ENCODE data around the gene TRMT1L.

TRMT1L gene

DNA sequence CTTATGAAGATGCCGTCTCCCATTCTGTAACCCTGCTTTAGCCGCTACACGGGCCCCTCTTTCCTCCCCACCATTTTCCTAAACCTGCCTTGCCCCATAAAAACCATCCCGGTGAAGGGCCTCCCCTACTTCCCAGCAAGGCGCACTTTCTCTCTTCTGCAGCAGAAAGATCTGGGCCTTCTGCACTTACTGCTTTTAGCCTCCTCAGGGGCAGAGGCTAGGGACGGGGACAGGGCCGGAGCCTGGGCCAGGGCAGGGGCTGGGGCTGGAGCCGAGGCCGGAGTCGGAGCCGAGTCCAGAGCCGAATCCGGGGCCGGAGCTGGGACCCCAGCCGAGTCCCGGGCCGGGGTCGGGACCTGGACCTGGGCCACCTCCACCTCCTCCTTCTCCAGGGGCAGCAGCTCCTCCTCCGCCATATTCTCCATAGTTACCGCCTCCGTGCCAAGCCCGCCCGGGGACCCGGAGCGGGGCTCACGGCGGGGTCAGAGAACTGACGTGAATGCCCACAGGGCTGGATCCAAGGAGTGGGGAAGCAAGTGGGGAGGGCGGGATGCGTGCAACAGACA lies 382 bp downstream of the TRMT1L start:
- Histone ChIP-seq H3K4me1 (ENCODE audit: control insufficient read depth, insufficient read depth, low read length) (peaks cover 3% of the 10 kb centered on the region), H3K36me3 (ENCODE audit: control insufficient read depth in 2 of 2, insufficient read depth in 2 of 2, low read length in 2 of 2) (peaks cover 0 to under 1% of the 10 kb centered on the region in 2 donors)

DNA sequence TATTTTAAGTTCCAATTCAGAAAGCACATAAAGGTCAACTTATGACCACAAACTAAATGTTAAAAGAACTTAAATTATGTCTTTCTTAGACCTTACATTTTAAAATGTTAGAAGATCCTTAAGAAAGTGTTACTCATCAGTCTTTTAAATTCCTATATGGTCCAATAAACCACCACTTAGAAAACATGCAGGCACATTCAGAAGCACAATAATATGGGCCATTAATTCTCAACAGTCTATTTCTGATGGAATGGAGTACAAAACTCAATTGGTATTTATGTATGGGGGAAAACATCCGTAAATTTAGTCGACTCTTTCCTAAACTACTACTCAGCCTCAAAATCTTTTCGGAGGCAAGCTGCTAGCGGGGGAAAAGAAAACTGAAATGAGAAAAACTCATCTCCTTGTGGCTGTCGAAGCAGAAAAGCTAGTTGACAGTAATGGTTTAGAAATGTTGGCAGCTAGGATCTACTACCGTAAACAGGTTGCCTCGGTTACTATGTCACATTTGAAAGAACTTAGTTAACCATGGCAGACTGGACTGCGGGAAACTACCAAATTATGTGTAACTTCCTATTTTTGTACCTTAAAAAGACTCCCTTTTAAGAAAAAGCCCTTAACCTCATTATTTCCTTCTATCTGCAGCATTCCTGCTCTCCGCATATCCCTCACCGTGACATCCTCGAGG lies 1.0 kb downstream of the TRMT1L start:
- Histone ChIP-seq H3K9ac (ENCODE audit: low read length in 2 of 2) (peak overlapping the region; percentile 95 to 96), H3K9me3 (ENCODE audit: control insufficient read depth in 2 of 2, low read length in 2 of 2) (no peaks in the 10 kb centered on the region), H3K27ac (ENCODE audit: low read length) (peak overlapping the region; percentile 98), H3K4me1 (ENCODE audit: control insufficient read depth, insufficient read depth, low read length) (peaks cover 3% of the 10 kb centered on the region), H3K36me3 (ENCODE audit: control insufficient read depth in 2 of 2, insufficient read depth in 2 of 2, low read length in 2 of 2) (peaks cover under 1 to 3% of the 10 kb centered on the region in 2 donors), H3K4me3 (ENCODE audit: low read length in 2 of 2) (peak overlapping the region; percentile 92 to 94), H3K27me3 (ENCODE audit: control insufficient read depth in 1 of 2, insufficient read depth in 2 of 2, low read length in 2 of 2) (no peaks in the 10 kb centered on the region)

More for the DNA sequence above, 382 bp downstream of the TRMT1L start:
- Histone ChIP-seq H3K9ac (ENCODE audit: low read length in 2 of 2) (peak overlapping the region; percentile 95 to 96), H3K27ac (ENCODE audit: low read length) (peak overlapping the region; percentile 98), H3K27me3 (ENCODE audit: control insufficient read depth in 1 of 2, insufficient read depth in 2 of 2, low read length in 2 of 2) (no peaks in the 10 kb centered on the region), H3K9me3 (ENCODE audit: control insufficient read depth in 2 of 2, low read length in 2 of 2) (no peaks in the 10 kb centered on the region), H3K4me3 (ENCODE audit: low read length in 2 of 2) (peak overlapping the region; percentile 92 to 94)

DNA sequence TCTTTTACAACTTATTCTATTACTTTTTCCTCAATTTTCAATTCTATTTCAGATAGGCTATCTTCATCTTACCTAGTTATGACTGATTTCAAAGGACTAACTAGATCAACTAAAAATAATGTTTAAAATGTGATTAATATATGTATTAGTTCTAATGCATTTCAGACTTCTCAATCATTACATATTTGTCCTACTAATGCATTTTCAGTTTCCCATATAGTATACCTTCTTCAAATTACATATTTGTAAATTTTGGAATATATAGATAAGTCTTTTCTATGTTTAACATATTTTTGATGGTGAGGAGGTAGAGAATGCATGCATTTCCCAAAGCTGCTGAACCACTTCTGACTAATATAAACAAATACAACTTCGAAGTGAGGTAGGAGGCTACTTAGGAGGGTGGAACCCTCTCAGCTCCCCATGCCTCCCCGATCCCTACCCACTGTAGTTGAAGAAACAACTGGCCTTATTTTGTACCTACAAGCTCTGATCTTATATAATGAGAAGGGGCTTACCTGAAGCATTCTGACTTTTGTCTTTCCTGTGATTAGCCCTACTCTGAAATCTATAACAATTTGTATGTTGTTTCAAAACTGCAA lies 1.7 kb downstream of the TRMT1L start:
- H3K36me3 ChIP-seq (ENCODE audit: control insufficient read depth in 2 of 2, insufficient read depth in 2 of 2, low read length in 2 of 2) = peaks cover 6 to 7% of the 10 kb centered on the region in 2 donors
- peak overlapping the region; percentile 98 for H3K27ac ChIP-seq (ENCODE audit: low read length)
- H3K4me3 ChIP-seq (ENCODE audit: low read length in 2 of 2) = peak overlapping the region; percentile 26 to 92
- no peaks in the 10 kb centered on the region for H3K27me3 ChIP-seq (ENCODE audit: control insufficient read depth in 1 of 2, insufficient read depth in 2 of 2, low read length in 2 of 2)
- H3K9me3 ChIP-seq (ENCODE audit: control insufficient read depth in 2 of 2, low read length in 2 of 2) = no peaks in the 10 kb centered on the region
- H3K4me1 ChIP-seq (ENCODE audit: control insufficient read depth, insufficient read depth, low read length) = peaks cover 3% of the 10 kb centered on the region
- H3K9ac ChIP-seq (ENCODE audit: low read length in 2 of 2) = peak overlapping the region in 1 of 2 donors; percentile 95

DNA sequence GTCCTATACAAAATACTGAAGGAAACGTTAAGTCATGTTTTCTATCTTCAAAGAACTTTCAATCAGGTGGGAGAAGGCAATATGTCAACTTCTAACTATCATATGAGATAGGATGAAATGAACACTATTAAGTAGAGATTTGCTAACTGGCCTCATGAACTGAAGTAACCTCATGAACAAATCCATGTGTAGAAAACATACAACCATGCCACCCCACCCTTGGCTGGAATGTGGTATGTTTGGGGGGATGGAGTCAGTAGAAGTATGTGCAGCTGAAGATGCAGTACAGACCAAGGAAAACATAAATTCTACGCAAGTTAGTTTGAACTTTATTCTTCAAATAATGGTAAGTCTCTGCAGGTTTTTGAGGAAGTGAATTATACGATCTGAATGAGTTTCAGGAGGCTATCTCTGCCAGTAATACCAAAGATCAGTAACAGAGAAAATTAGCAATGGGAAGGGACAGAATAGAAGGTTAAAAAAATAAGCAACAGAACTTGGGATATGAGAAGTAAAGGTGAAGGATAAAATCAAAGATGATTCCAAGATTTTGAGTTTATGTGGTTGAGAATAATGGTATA lies 4.5 kb downstream of the TRMT1L start:
- H3K4me3 ChIP-seq (ENCODE audit: low read length in 2 of 2) = no peak overlapping the region
- H3K36me3 ChIP-seq (ENCODE audit: control insufficient read depth in 2 of 2, insufficient read depth in 2 of 2, low read length in 2 of 2) = peaks cover 6 to 17% of the 10 kb centered on the region in 2 donors
- H3K9me3 ChIP-seq (ENCODE audit: control insufficient read depth in 2 of 2, low read length in 2 of 2) = no peaks in the 10 kb centered on the region
- H3K27ac ChIP-seq (ENCODE audit: low read length) = no peak overlapping the region
- H3K9ac ChIP-seq (ENCODE audit: low read length in 2 of 2) = no peak overlapping the region
- no peaks in the 10 kb centered on the region for H3K27me3 ChIP-seq (ENCODE audit: control insufficient read depth in 1 of 2, insufficient read depth in 2 of 2, low read length in 2 of 2)
- H3K4me1 ChIP-seq (ENCODE audit: control insufficient read depth, insufficient read depth, low read length) = peaks cover 3% of the 10 kb centered on the region

DNA sequence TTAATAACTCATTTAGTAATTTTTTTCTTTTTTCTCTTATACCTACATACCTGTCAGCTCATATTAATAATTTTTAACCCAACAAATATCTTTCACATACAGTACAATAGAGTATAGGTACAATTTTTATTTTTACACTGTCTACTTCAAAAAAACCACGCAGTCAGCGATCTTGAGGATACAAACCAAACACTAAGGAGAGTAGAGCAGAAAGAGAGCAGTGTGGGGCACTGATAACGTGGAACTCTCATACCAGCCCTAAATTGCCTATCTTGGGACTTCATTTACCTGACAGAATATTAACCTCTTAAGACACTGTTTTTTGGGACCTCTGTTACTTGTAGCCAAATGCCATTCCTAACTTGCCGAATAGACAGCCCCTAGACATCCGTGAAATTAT lies 5.5 kb downstream of the TRMT1L start:
- Histone ChIP-seq H3K9me3 (ENCODE audit: control insufficient read depth in 2 of 2, low read length in 2 of 2) (no peaks in the 10 kb centered on the region), H3K9ac (ENCODE audit: low read length in 2 of 2) (no peak overlapping the region), H3K36me3 (ENCODE audit: control insufficient read depth in 2 of 2, insufficient read depth in 2 of 2, low read length in 2 of 2) (peaks cover 6 to 17% of the 10 kb centered on the region in 2 donors), H3K27me3 (ENCODE audit: control insufficient read depth in 1 of 2, insufficient read depth in 2 of 2, low read length in 2 of 2) (no peaks in the 10 kb centered on the region), H3K27ac (ENCODE audit: low read length) (no peak overlapping the region), H3K4me3 (ENCODE audit: low read length in 2 of 2) (no peak overlapping the region), H3K4me1 (ENCODE audit: control insufficient read depth, insufficient read depth, low read length) (peaks cover 3% of the 10 kb centered on the region)

DNA sequence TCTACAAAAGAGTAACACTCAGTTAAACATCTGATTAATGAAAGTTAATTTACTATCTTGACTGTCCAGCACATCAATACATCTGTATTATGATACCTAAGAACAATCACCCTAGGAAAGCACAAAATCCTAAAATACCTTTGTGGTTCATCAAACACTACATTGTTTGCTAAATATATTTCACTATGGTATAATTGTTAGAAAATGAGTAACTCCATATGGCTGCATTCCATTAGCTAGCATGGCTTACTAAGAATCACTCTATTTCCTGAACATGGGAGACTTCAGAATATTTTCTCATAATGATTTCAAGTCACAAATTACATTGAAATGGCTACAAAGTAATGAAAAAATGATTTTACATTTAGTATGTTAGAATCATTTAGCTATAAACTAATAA lies 12.5 kb downstream of the TRMT1L start:
- Histone ChIP-seq H3K4me1 (ENCODE audit: control insufficient read depth, insufficient read depth, low read length) (no peaks in the 10 kb centered on the region), H3K36me3 (ENCODE audit: control insufficient read depth in 2 of 2, insufficient read depth in 2 of 2, low read length in 2 of 2) (peaks cover under 1 to 15% of the 10 kb centered on the region in 2 donors), H3K4me3 (ENCODE audit: low read length in 2 of 2) (no peak overlapping the region), H3K9me3 (ENCODE audit: control insufficient read depth in 2 of 2, low read length in 2 of 2) (no peaks in the 10 kb centered on the region), H3K27ac (ENCODE audit: low read length) (no peak overlapping the region), H3K27me3 (ENCODE audit: control insufficient read depth in 1 of 2, insufficient read depth in 2 of 2, low read length in 2 of 2) (no peaks in the 10 kb centered on the region), H3K9ac (ENCODE audit: low read length in 2 of 2) (no peak overlapping the region)

DNA sequence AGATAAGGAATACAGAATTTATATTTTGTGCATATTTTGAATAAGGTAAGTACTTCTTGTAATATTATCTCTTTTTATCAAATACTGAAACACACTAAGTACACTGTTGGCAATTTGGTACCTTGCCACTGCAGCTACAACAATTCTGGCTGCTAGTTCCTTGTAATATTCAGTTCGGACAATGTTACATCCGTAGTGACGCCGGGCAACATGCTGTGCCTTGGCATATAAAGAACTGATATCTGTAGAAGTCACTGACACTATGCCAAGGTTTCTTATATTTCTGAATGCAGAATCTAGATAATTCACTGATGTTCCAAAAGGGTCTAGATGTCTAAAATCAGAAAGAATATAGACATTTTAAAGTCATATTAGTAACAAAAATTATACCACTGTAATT lies 17.5 kb downstream of the TRMT1L start:
- H3K4me3 ChIP-seq (ENCODE audit: low read length in 2 of 2) = no peak overlapping the region
- H3K4me1 ChIP-seq (ENCODE audit: control insufficient read depth, insufficient read depth, low read length) = no peaks in the 10 kb centered on the region
- no peak overlapping the region for H3K27ac ChIP-seq (ENCODE audit: low read length)
- no peaks in the 10 kb centered on the region for H3K9me3 ChIP-seq (ENCODE audit: control insufficient read depth in 2 of 2, low read length in 2 of 2)
- H3K27me3 ChIP-seq (ENCODE audit: control insufficient read depth in 1 of 2, insufficient read depth in 2 of 2, low read length in 2 of 2) = no peaks in the 10 kb centered on the region
- peaks cover 5 to 10% of the 10 kb centered on the region in 2 donors for H3K36me3 ChIP-seq (ENCODE audit: control insufficient read depth in 2 of 2, insufficient read depth in 2 of 2, low read length in 2 of 2)
- H3K9ac ChIP-seq (ENCODE audit: low read length in 2 of 2) = no peak overlapping the region

DNA sequence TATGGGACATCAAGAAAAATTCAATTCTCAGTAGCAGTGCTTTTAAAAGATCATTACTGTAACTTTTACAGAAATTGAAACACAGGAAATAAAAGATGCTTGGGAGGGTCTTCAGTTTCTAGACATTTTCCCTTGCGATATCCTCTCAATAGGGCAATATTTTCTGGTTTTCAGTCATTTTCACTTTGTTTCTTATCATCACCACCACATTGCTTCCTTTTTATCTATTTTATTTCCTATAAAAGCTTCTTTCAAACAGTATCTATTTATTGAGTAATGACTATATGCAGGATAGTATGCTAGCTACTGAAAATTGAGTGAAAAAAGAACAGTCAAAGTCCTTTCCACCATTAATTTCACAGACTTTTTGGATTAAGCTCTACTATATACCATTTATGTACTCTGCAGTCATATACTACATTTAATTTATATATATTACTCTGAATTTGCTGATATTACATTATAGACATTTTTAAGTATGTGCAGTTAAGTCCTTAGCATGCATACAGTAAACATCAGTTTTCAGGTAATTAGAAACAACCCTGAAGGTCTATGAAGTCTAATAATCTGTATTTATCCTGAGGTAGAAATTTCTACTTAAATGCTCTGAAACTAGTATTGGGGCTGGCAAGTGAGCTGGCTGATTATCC lies 18.7 kb downstream of the TRMT1L start:
- Histone ChIP-seq H3K4me3 (ENCODE audit: low read length in 2 of 2) (no peak overlapping the region), H3K36me3 (ENCODE audit: control insufficient read depth in 2 of 2, insufficient read depth in 2 of 2, low read length in 2 of 2) (peaks cover 5 to 14% of the 10 kb centered on the region in 2 donors), H3K9me3 (ENCODE audit: control insufficient read depth in 2 of 2, low read length in 2 of 2) (no peaks in the 10 kb centered on the region), H3K9ac (ENCODE audit: low read length in 2 of 2) (no peak overlapping the region), H3K27me3 (ENCODE audit: control insufficient read depth in 1 of 2, insufficient read depth in 2 of 2, low read length in 2 of 2) (no peaks in the 10 kb centered on the region), H3K4me1 (ENCODE audit: control insufficient read depth, insufficient read depth, low read length) (no peaks in the 10 kb centered on the region), H3K27ac (ENCODE audit: low read length) (no peak overlapping the region)

DNA sequence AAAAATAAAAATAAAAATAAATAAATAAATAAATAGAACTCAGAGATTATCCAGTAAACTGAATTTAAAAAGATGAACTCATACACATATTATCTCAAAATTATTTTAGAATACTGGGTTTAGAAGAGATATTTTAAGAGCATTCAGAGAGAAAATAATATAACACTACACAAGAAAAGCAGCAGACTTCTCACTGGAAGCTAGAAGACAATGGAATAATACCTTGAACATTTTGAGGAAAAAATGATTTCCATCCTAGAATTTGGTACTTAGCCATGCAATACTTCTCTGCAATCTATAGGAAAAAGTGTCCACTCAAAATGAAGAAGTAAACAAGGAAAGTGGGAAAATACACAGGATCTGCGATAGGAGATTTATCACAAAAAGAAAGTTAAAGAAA lies 24.2 kb downstream of the TRMT1L start:
- peaks cover 0 to 3% of the 10 kb centered on the region in 2 donors for H3K9me3 ChIP-seq (ENCODE audit: control insufficient read depth in 2 of 2, low read length in 2 of 2)
- peaks cover 7 to 12% of the 10 kb centered on the region in 2 donors for H3K36me3 ChIP-seq (ENCODE audit: control insufficient read depth in 2 of 2, insufficient read depth in 2 of 2, low read length in 2 of 2)
- H3K27ac ChIP-seq (ENCODE audit: low read length) = no peak overlapping the region
- no peak overlapping the region for H3K4me3 ChIP-seq (ENCODE audit: low read length in 2 of 2)
- no peaks in the 10 kb centered on the region for H3K4me1 ChIP-seq (ENCODE audit: control insufficient read depth, insufficient read depth, low read length)
- no peaks in the 10 kb centered on the region for H3K27me3 ChIP-seq (ENCODE audit: control insufficient read depth in 1 of 2, insufficient read depth in 2 of 2, low read length in 2 of 2)
- H3K9ac ChIP-seq (ENCODE audit: low read length in 2 of 2) = no peak overlapping the region

DNA sequence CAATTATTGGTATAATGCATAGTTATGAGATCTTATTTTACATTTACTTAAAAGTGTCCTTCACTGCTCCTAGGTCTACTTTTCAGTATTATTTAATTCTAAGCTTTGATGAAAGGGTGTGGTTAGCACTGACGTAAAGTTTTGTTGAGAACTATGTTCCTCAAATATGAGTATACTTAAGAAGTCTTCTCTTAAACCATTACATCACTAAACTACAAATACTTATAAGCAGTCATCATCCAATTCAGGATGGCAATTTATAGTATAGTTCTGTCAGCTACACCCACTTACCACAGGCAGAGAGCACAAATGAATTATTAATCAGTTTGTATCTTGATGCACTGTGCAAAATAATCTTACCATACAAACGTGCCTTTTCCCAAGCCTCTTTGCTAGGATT lies 27.0 kb downstream of the TRMT1L start:
- peaks cover 0 to 3% of the 10 kb centered on the region in 2 donors for H3K9me3 ChIP-seq (ENCODE audit: control insufficient read depth in 2 of 2, low read length in 2 of 2)
- no peaks in the 10 kb centered on the region for H3K27me3 ChIP-seq (ENCODE audit: control insufficient read depth in 1 of 2, insufficient read depth in 2 of 2, low read length in 2 of 2)
- no peak overlapping the region for H3K4me3 ChIP-seq (ENCODE audit: low read length in 2 of 2)
- H3K27ac ChIP-seq (ENCODE audit: low read length) = no peak overlapping the region
- peaks cover 19 to 23% of the 10 kb centered on the region in 2 donors for H3K36me3 ChIP-seq (ENCODE audit: control insufficient read depth in 2 of 2, insufficient read depth in 2 of 2, low read length in 2 of 2)
- H3K9ac ChIP-seq (ENCODE audit: low read length in 2 of 2) = no peak overlapping the region
- no peaks in the 10 kb centered on the region for H3K4me1 ChIP-seq (ENCODE audit: control insufficient read depth, insufficient read depth, low read length)

Data from stomach smooth muscle (tissue), 2 donors.